ENCODE measurements around the gene FAM83D. TPM values are rescaled to one million over a fixed set of nuclear protein-coding genes. Genes with fewer than 3 reads are reported as not detected.

Gene FAM83D
- total RNA-seq, 1 experiment from 2014 or later: 21.8 TPM

DNA sequence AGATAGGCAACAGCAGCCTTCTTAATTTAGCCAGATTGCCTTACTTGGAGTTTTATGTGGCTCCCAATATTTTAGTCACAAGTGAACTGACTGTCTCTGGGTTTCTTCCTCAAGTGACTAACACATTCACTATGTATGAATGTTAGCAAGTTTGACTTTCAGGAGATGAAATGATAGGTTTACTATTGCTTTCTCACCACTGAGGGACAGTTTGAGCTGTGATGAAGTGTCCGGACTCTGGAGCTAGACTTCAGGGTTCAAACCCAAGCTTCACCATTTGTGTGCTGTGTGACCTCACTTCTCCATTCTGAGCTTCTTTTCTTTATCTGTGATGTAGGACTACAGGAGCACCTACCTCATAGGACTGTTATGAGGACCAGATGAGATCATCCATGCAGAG, 44.1 kb downstream of the FAM83D start:
- Histone ChIP-seq H3K79me2 (ENCODE audit: low read length) (peaks cover 59% of the 10 kb centered on the region), H3K27me3 (ENCODE audit: low read length) (no peaks in the 10 kb centered on the region), H3K4me1 (ENCODE audit: low read length) (peaks cover 5% of the 10 kb centered on the region), H3K9ac (ENCODE audit: low read length) (no peak overlapping the region), H2AFZ (ENCODE audit: low read length) (no peak overlapping the region), H3K27ac (ENCODE audit: low read length) (no peak overlapping the region), H3K9me2 (replicated peaks; ENCODE audit: insufficient read depth, low read length) (no peaks in the 10 kb centered on the region), H3K9me3 (ENCODE audit: low read length) (no peaks in the 10 kb centered on the region), H3K4me2 (ENCODE audit: low read depth, low read length, poor library complexity, severe bottlenecking) (no peak overlapping the region), H3K36me3 (ENCODE audit: insufficient read depth, low read length) (peaks cover 10% of the 10 kb centered on the region; the same call in 1 of the 2 replicates), H4K20me1 (ENCODE audit: insufficient read depth, low read depth, low read length) (no peaks in the 10 kb centered on the region), H3K4me3 (ENCODE audit: low read length) (no peak overlapping the region)
- DNase-seq: no peak

DNA sequence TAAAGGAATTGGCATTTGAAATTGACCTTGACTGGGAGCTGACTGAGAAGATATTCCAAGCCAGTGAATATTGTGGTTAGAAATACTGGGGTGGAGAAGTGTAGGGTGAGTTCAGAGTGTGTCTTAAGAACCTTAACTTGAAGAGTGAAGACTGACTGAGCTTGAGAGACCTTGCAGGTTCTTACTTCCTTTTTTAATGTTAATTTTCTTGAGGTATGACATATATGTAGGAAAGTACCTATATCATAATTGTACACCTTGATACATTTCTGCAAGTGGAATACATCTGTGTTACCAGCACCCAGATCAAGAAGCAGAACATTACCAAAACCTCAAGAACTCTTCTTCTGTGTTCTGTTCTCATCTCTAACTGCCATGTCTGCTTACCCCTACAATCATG, 46.9 kb downstream of the FAM83D start:
- no peak overlapping the region for H2AFZ ChIP-seq (ENCODE audit: low read length)
- H3K79me2 ChIP-seq (ENCODE audit: low read length): peaks cover 55% of the 10 kb centered on the region
- no peak for DNase-seq
- H3K36me3 ChIP-seq (ENCODE audit: insufficient read depth, low read length): peaks cover 14% of the 10 kb centered on the region; the same call in 1 of the 2 replicates
- H3K4me3 ChIP-seq (ENCODE audit: low read length): no peak overlapping the region
- no peak overlapping the region for H3K4me2 ChIP-seq (ENCODE audit: low read depth, low read length, poor library complexity, severe bottlenecking)
- no peak overlapping the region for H3K27ac ChIP-seq (ENCODE audit: low read length)
- no peaks in the 10 kb centered on the region for H3K9me2 ChIP-seq (replicated peaks; ENCODE audit: insufficient read depth, low read length)
- no peaks in the 10 kb centered on the region for H4K20me1 ChIP-seq (ENCODE audit: insufficient read depth, low read depth, low read length)
- H3K9ac ChIP-seq (ENCODE audit: low read length): no peak overlapping the region
- peaks cover 10% of the 10 kb centered on the region for H3K4me1 ChIP-seq (ENCODE audit: low read length)
- no peaks in the 10 kb centered on the region for H3K27me3 ChIP-seq (ENCODE audit: low read length)
- no peaks in the 10 kb centered on the region for H3K9me3 ChIP-seq (ENCODE audit: low read length)

- no peaks in the 10 kb centered on the region for H3K9me2 ChIP-seq (replicated peaks; ENCODE audit: insufficient read depth, low read length)
- H3K4me3 ChIP-seq (ENCODE audit: low read length): no peak overlapping the region
- DNase-seq: no peak
- peaks cover 10% of the 10 kb centered on the region for H3K4me1 ChIP-seq (ENCODE audit: low read length)
- H3K9ac ChIP-seq (ENCODE audit: low read length): no peak overlapping the region
- peaks cover 58% of the 10 kb centered on the region for H3K79me2 ChIP-seq (ENCODE audit: low read length)
- H3K9me3 ChIP-seq (ENCODE audit: low read length): no peaks in the 10 kb centered on the region
- H3K4me2 ChIP-seq (ENCODE audit: low read depth, low read length, poor library complexity, severe bottlenecking): no peak overlapping the region
- no peak overlapping the region for H2AFZ ChIP-seq (ENCODE audit: low read length)
- H3K27me3 ChIP-seq (ENCODE audit: low read length): no peaks in the 10 kb centered on the region
- H3K36me3 ChIP-seq (ENCODE audit: insufficient read depth, low read length): peaks cover 14% of the 10 kb centered on the region; the same call in 1 of the 2 replicates
- no peaks in the 10 kb centered on the region for H4K20me1 ChIP-seq (ENCODE audit: insufficient read depth, low read depth, low read length)
- H3K27ac ChIP-seq (ENCODE audit: low read length): no peak overlapping the region
Observed at GRCh38 chr20:38973645-38974044, 47.4 kb downstream of the FAM83D start.

- Histone ChIP-seq H3K9me3 (ENCODE audit: low read length) (no peaks in the 10 kb centered on the region), H3K9ac (ENCODE audit: low read length) (no peak overlapping the region), H3K9me2 (replicated peaks; ENCODE audit: insufficient read depth, low read length) (no peaks in the 10 kb centered on the region), H3K4me3 (ENCODE audit: low read length) (no peak overlapping the region), H3K36me3 (ENCODE audit: insufficient read depth, low read length) (peaks cover 14% of the 10 kb centered on the region; the same call in 1 of the 2 replicates), H4K20me1 (ENCODE audit: insufficient read depth, low read depth, low read length) (no peaks in the 10 kb centered on the region), H3K27me3 (ENCODE audit: low read length) (no peaks in the 10 kb centered on the region), H3K27ac (ENCODE audit: low read length) (no peak overlapping the region), H3K4me2 (ENCODE audit: low read depth, low read length, poor library complexity, severe bottlenecking) (no peak overlapping the region), H2AFZ (ENCODE audit: low read length) (no peak overlapping the region), H3K4me1 (ENCODE audit: low read length) (peaks cover 10% of the 10 kb centered on the region), H3K79me2 (ENCODE audit: low read length) (peaks cover 77% of the 10 kb centered on the region)
- DNase-seq: no peak
Observed at GRCh38 chr20:38975539-38976120, 49.4 kb downstream of the FAM83D start.

GRCh38 chr20:38979434-38979833, 53.2 kb downstream of the FAM83D start:
- Histone ChIP-seq H3K4me3 (ENCODE audit: low read length) (no peak overlapping the region), H4K20me1 (ENCODE audit: insufficient read depth, low read depth, low read length) (no peaks in the 10 kb centered on the region), H2AFZ (ENCODE audit: low read length) (no peak overlapping the region), H3K4me1 (ENCODE audit: low read length) (peaks cover 9% of the 10 kb centered on the region), H3K36me3 (ENCODE audit: insufficient read depth, low read length) (peaks cover 5% of the 10 kb centered on the region; the same call in 1 of the 2 replicates), H3K9me3 (ENCODE audit: low read length) (no peaks in the 10 kb centered on the region), H3K4me2 (ENCODE audit: low read depth, low read length, poor library complexity, severe bottlenecking) (no peak overlapping the region), H3K27ac (ENCODE audit: low read length) (no peak overlapping the region), H3K9me2 (replicated peaks; ENCODE audit: insufficient read depth, low read length) (no peaks in the 10 kb centered on the region), H3K79me2 (ENCODE audit: low read length) (peaks cover 77% of the 10 kb centered on the region), H3K27me3 (ENCODE audit: low read length) (no peaks in the 10 kb centered on the region), H3K9ac (ENCODE audit: low read length) (no peak overlapping the region)
- no peak for DNase-seq

- Histone ChIP-seq H3K9me2 (replicated peaks; ENCODE audit: insufficient read depth, low read length) (no peaks in the 10 kb centered on the region), H3K27me3 (ENCODE audit: low read length) (no peaks in the 10 kb centered on the region), H3K4me3 (ENCODE audit: low read length) (no peak overlapping the region), H3K36me3 (ENCODE audit: insufficient read depth, low read length) (peaks cover 5% of the 10 kb centered on the region; the same call in 1 of the 2 replicates), H2AFZ (ENCODE audit: low read length) (no peak overlapping the region), H3K4me2 (ENCODE audit: low read depth, low read length, poor library complexity, severe bottlenecking) (no peak overlapping the region), H3K79me2 (ENCODE audit: low read length) (peaks cover 76% of the 10 kb centered on the region), H3K9ac (ENCODE audit: low read length) (no peak overlapping the region), H3K27ac (ENCODE audit: low read length) (no peak overlapping the region), H3K9me3 (ENCODE audit: low read length) (no peaks in the 10 kb centered on the region), H4K20me1 (ENCODE audit: insufficient read depth, low read depth, low read length) (no peaks in the 10 kb centered on the region), H3K4me1 (ENCODE audit: low read length) (peaks cover 10% of the 10 kb centered on the region)
- no peak for DNase-seq
Observed at GRCh38 chr20:38979842-38980241, 53.6 kb downstream of the FAM83D start.

- H2AFZ ChIP-seq (ENCODE audit: low read length): no peak overlapping the region
- H3K9me3 ChIP-seq (ENCODE audit: low read length): no peaks in the 10 kb centered on the region
- H3K36me3 ChIP-seq (ENCODE audit: insufficient read depth, low read length): no peaks in the 10 kb centered on the region
- H4K20me1 ChIP-seq (ENCODE audit: insufficient read depth, low read depth, low read length): no peaks in the 10 kb centered on the region
- H3K9me2 ChIP-seq (replicated peaks; ENCODE audit: insufficient read depth, low read length): no peaks in the 10 kb centered on the region
- no peak overlapping the region for H3K4me3 ChIP-seq (ENCODE audit: low read length)
- no peak for DNase-seq
- H3K9ac ChIP-seq (ENCODE audit: low read length): no peak overlapping the region
- no peak overlapping the region for H3K4me2 ChIP-seq (ENCODE audit: low read depth, low read length, poor library complexity, severe bottlenecking)
- no peaks in the 10 kb centered on the region for H3K27me3 ChIP-seq (ENCODE audit: low read length)
- H3K79me2 ChIP-seq (ENCODE audit: low read length): peaks cover 67% of the 10 kb centered on the region
- H3K27ac ChIP-seq (ENCODE audit: low read length): no peak overlapping the region
- peaks cover 30% of the 10 kb centered on the region for H3K4me1 ChIP-seq (ENCODE audit: low read length)
Observed at GRCh38 chr20:38982291-38982690, 56.1 kb downstream of the FAM83D start.

- DNase-seq: no peak
- H4K20me1 ChIP-seq (ENCODE audit: insufficient read depth, low read depth, low read length): no peaks in the 10 kb centered on the region
- H3K9me3 ChIP-seq (ENCODE audit: low read length): no peaks in the 10 kb centered on the region
- H3K4me2 ChIP-seq (ENCODE audit: low read depth, low read length, poor library complexity, severe bottlenecking): peak overlapping the region; percentile 20
- no peaks in the 10 kb centered on the region for H3K27me3 ChIP-seq (ENCODE audit: low read length)
- H3K79me2 ChIP-seq (ENCODE audit: low read length): peaks cover 53% of the 10 kb centered on the region
- no peak overlapping the region for H3K4me3 ChIP-seq (ENCODE audit: low read length)
- no peak overlapping the region for H2AFZ ChIP-seq (ENCODE audit: low read length)
- no peak overlapping the region for H3K9ac ChIP-seq (ENCODE audit: low read length)
- H3K36me3 ChIP-seq (ENCODE audit: insufficient read depth, low read length): peaks cover 11% of the 10 kb centered on the region; the same call in 1 of the 2 replicates
- H3K4me1 ChIP-seq (ENCODE audit: low read length): peaks cover 40% of the 10 kb centered on the region
- H3K27ac ChIP-seq (ENCODE audit: low read length): peak overlapping the region; percentile 46
- no peaks in the 10 kb centered on the region for H3K9me2 ChIP-seq (replicated peaks; ENCODE audit: insufficient read depth, low read length)
Observed at GRCh38 chr20:38985060-38985459, 58.8 kb downstream of the FAM83D start.

All from Karpas-422 (cell line).